Testis (tissue), 3 donors: ENCODE results near the gene ADGRD1. TPM values are rescaled to one million over a fixed set of nuclear protein-coding genes. Genes with fewer than 3 reads are reported as not detected.
A peak's percentile ranks its signal among the peaks of the same experiment; 100 is the strongest.

Source experiments
- DNase-seq: peaks from one replicate; pipeline ENCODE4 v3.0.0-alpha.2; 2019
- H3K27ac ChIP-seq, 2 donors: fragments of 200-600 bp; sonication (generic); one replicate each; pipeline ENCODE4 v1.5.1; 2019
- H3K27me3 ChIP-seq: fragments of 200-600 bp; sonication (generic); one replicate; pipeline ENCODE4 v1.5.1; 2019
- H3K36me3 ChIP-seq: fragments of 200-600 bp; sonication (generic); one replicate; pipeline ENCODE4 v1.5.1; 2017; ENCODE audit warnings: low read depth; ENCODE audit errors: missing control alignments
- H3K4me1 ChIP-seq: fragments of 200-600 bp; sonication (generic); one replicate; pipeline ENCODE4 v1.5.1; 2019
- H3K4me3 ChIP-seq, 2 donors: fragments of 200-600 bp; sonication (generic); one replicate each; pipeline ENCODE4 v1.5.1; 2017 to 2019
- H3K9me3 ChIP-seq: fragments of 200-600 bp; sonication (generic); one replicate; pipeline ENCODE4 v1.5.1; 2017
- CTCF ChIP-seq, 3 experiments: fragments of 450-650 bp in 2 of 3; fragments of 200-600 bp in 1 of 3; sonication (generic) in 1 of 3; IDR thresholded peaks; one replicate each; pipeline ENCODE4 v1.5.1; 2016 to 2019; ENCODE audit warnings: antibody characterized with exemption in 3 of 3, mild to moderate bottlenecking in 2 of 3, moderate library complexity in 1 of 3
- POLR2A ChIP-seq: fragments of 450-650 bp; IDR thresholded peaks from one replicate; pipeline ENCODE4 v1.6.1; 2017; ENCODE audit warnings: antibody characterized with exemption, mild to moderate bottlenecking, moderate library complexity
- WGBS, 2 donors: methylation state at CpG; one replicate each; pipeline ENCODE4 v1.1.5; 2018; 5-methylcytosine and 5-hydroxymethylcytosine counted together
- intact Hi-C: fragments of 100-400 bp; cut with DNase I; formaldehyde crosslinking; loops from one replicate; pipeline ENCODE4 v1.15.1; 2023; ENCODE audit warnings: low total_unique reads
- polyA plus RNA-seq: library from polyadenylated mRNA; stranded (reverse); fragments of 350-450 nt; fragmentation: Illumina TruSeq; extraction: RNeasy Lipid Tissue Mini Kit (QIAGEN cat#74804); gene quantifications from one replicate; pipeline ENCODE4 v1.2.3, GENCODE V29; 2014; ENCODE audit warnings: low read depth, low replicate concordance; ENCODE audit not compliant: insufficient read depth
- total RNA-seq, 2 donors: library from RNA; depleted of rRNA; stranded (reverse); fragments of >200 nt; gene quantifications; one replicate each; pipeline ENCODE4 v1.2.3, GENCODE V29; 2016

Gene ADGRD1
- total and polyA plus RNA-seq, 3 donors from 2014 or later = 27.2 to 43.2 (median 42.8) TPM

- Histone ChIP-seq H3K27ac (peak overlapping the region; percentile 46 to 59), H3K4me3 (no peak overlapping the region), H3K27me3 (no peaks in the 10 kb centered on the region), H3K9me3 (no peaks in the 10 kb centered on the region), H3K36me3 (no peaks in the 10 kb centered on the region), H3K4me1 (peaks cover 30% of the 10 kb centered on the region)
- 62 to 66% methylated on average over 11 of the region's 11 CpGs for WGBS, 2 donors
- no peak for TF ChIP-seq CTCF (IDR thresholded peaks at IDR 0.05)
- intact Hi-C loops = no loop called here
- DNase-seq = no peak
Observed at GRCh38 chr12:130982565-130983225, 29.0 kb downstream of the ADGRD1 start.

GRCh38 chr12:130983328-130984017, 29.8 kb downstream of the ADGRD1 start:
- peak overlapping the region; percentile 46 to 59 for H3K27ac ChIP-seq
- no peak for TF ChIP-seq CTCF (IDR thresholded peaks at IDR 0.05)
- no peak for TF ChIP-seq POLR2A
- H3K4me1 ChIP-seq = peaks cover 30% of the 10 kb centered on the region
- 44 to 50% methylated on average over 6 to 7 of the region's 7 CpGs for WGBS, 2 donors
- no peaks in the 10 kb centered on the region for H3K9me3 ChIP-seq
- H3K36me3 ChIP-seq = no peaks in the 10 kb centered on the region
- intact Hi-C loops = no loop called here
- no peak overlapping the region for H3K4me3 ChIP-seq
- peak; percentile 68 for DNase-seq
- H3K27me3 ChIP-seq = no peaks in the 10 kb centered on the region

- Histone ChIP-seq H3K4me3 (no peak overlapping the region), H3K27ac (peak overlapping the region; percentile 46 to 59), H3K9me3 (no peaks in the 10 kb centered on the region), H3K36me3 (no peaks in the 10 kb centered on the region), H3K4me1 (peaks cover 30% of the 10 kb centered on the region), H3K27me3 (no peaks in the 10 kb centered on the region)
- DNase-seq = no peak
- intact Hi-C loops = no loop called here
- no peak for TF ChIP-seq POLR2A
- no peak for TF ChIP-seq CTCF (IDR thresholded peaks at IDR 0.05)
- WGBS, 2 donors = 88 to 89% methylated on average over 12 of the region's 12 CpGs
Observed at GRCh38 chr12:130984183-130985058, 30.7 kb downstream of the ADGRD1 start.

GRCh38 chr12:130987151-130987931, 33.6 kb downstream of the ADGRD1 start:
- TF ChIP-seq CTCF (IDR thresholded peaks at IDR 0.05) (no peak), POLR2A (no peak)
- intact Hi-C loops = no loop called here
- Histone ChIP-seq H3K4me1 (peaks cover 20% of the 10 kb centered on the region), H3K27me3 (no peaks in the 10 kb centered on the region), H3K4me3 (no peak overlapping the region), H3K27ac (no peak overlapping the region), H3K9me3 (no peaks in the 10 kb centered on the region), H3K36me3 (no peaks in the 10 kb centered on the region)
- WGBS, 2 donors = 84 to 88% methylated on average over 22 of the region's 22 CpGs
- DNase-seq = no peak
